ENCODE data around the gene URI1.
A peak's percentile ranks its signal among the peaks of the same experiment; 100 is the strongest.

The URI1 gene

GRCh38 chr19:30060531-30061222 lies 118.6 kb downstream of the URI1 start:
- DNase-seq = peak; percentile 35

GRCh38 chr19:30061223-30062064 lies 119.4 kb downstream of the URI1 start:
- peak; percentile 43 for DNase-seq

GRCh38 chr19:30062065-30062906 lies 120.2 kb downstream of the URI1 start:
- peak; percentile 37 for DNase-seq

- peak; percentile 42 for DNase-seq
Measured at GRCh38 chr19:30062907-30063649, 121.0 kb downstream of the URI1 start.

GRCh38 chr19:30063650-30064347 lies 121.8 kb downstream of the URI1 start:
- DNase-seq = no peak

GRCh38 chr19:30064348-30064699 lies 122.3 kb downstream of the URI1 start:
- peak; percentile 33 for DNase-seq

- peak; percentile 47 for DNase-seq
Measured at GRCh38 chr19:30064771-30065494, 122.9 kb downstream of the URI1 start.

- DNase-seq = peak; percentile 46
Measured at GRCh38 chr19:30065680-30066606, 123.9 kb downstream of the URI1 start.
